ENCODE data around the gene MSX2. TPM values are rescaled to one million over a fixed set of nuclear protein-coding genes. Genes with fewer than 3 reads are reported as not detected.
"Not testable (repeated sequence)": the region's sequence is repeated elsewhere in the genome, so short reads cannot be mapped to it uniquely, and the experiment has no call there.

MSX2 gene
- polyA plus RNA-seq, 10 donors, result 0.52 to 2.1 (median 0.72) TPM

GRCh38 chr5:174732036-174733020 is 7.9 kb downstream of the MSX2 start:
- no peak for DNase-seq

- no peak for DNase-seq
These were observed 8.8 kb downstream of the MSX2 start for GRCh38 chr5:174733091-174733690.

GRCh38 chr5:174733836-174734235 is 9.5 kb downstream of the MSX2 start:
- DNase-seq, result no peak

GRCh38 chr5:174734571-174735497 is 10.5 kb downstream of the MSX2 start:
- DNase-seq, result no peak

- no peak for DNase-seq
These were observed 11.3 kb downstream of the MSX2 start for GRCh38 chr5:174735498-174736330.

GRCh38 chr5:174736331-174736721 is 11.9 kb downstream of the MSX2 start:
- peak in 1 of 3 donors; percentile 71 for DNase-seq

GRCh38 chr5:174736777-174737176 is 12.4 kb downstream of the MSX2 start:
- DNase-seq, result no peak

GRCh38 chr5:174737330-174737729 is 12.9 kb downstream of the MSX2 start:
- peak in 1 of 3 donors; percentile 52 for DNase-seq

- no peak for DNase-seq
These were observed 17.0 kb downstream of the MSX2 start for GRCh38 chr5:174741352-174741751.

- DNase-seq, result no peak
These were observed 20.5 kb downstream of the MSX2 start for GRCh38 chr5:174744896-174745295.

GRCh38 chr5:174745590-174746103 is 21.3 kb downstream of the MSX2 start:
- DNase-seq, result no peak

- DNase-seq, result peak in 1 of 3 donors; percentile 46
These were observed 26.3 kb downstream of the MSX2 start for GRCh38 chr5:174750711-174751110.

- DNase-seq, result peak in 2 of 3 donors; percentile 16 to 41
These were observed 27.0 kb downstream of the MSX2 start for GRCh38 chr5:174751154-174752000.

- DNase-seq, result no peak
These were observed 27.7 kb downstream of the MSX2 start for GRCh38 chr5:174752121-174752520.

GRCh38 chr5:174755106-174755505 is 30.7 kb downstream of the MSX2 start:
- no peak for DNase-seq

- no peak for DNase-seq
These were observed 34.7 kb downstream of the MSX2 start for GRCh38 chr5:174759091-174759490.

- no peak for DNase-seq
These were observed 36.3 kb downstream of the MSX2 start for GRCh38 chr5:174760721-174761120.

- not testable (repeated sequence) for DNase-seq
These were observed 37.0 kb downstream of the MSX2 start for GRCh38 chr5:174761341-174761740.

GRCh38 chr5:174764309-174764708 is 39.9 kb downstream of the MSX2 start:
- no peak for DNase-seq

- DNase-seq, result no peak
These were observed 41.2 kb downstream of the MSX2 start for GRCh38 chr5:174765540-174765939.

Data from muscle of back (tissue), 11 donors.